Gastrocnemius medialis (tissue), 4 donors: ENCODE data around the gene INPP4B. TPM values are rescaled to one million over a fixed set of nuclear protein-coding genes. Genes with fewer than 3 reads are reported as not detected.

Experiments used
- ATAC-seq, 2 donors: fragments of 150-250 bp; one replicate each; pipeline ENCODE4 v1.9.1; 2016
- DNase-seq, 2 donors: peaks; one replicate each; pipeline ENCODE4 v3.0.0-alpha.2; 2019
- H3K27ac ChIP-seq, 4 donors: fragments of 200-600 bp; sonication (generic); 1 replicate in 1 of 4; 2 replicates in 3 of 4; pipeline ENCODE4 v1.5.1; 2016 to 2018; ENCODE audit warnings: mild to moderate bottlenecking in 2 of 4, moderate library complexity in 1 of 4
- H3K27me3 ChIP-seq, 3 donors: fragments of 200-600 bp; sonication (generic) in 2 of 3; 1 replicate in 1 of 3; 2 replicates in 2 of 3; pipeline versions ENCODE4 v1.5.1 to v1.6.0; 2016 to 2019; ENCODE audit warnings: mild to moderate bottlenecking in 1 of 3, moderate library complexity in 1 of 3
- H3K36me3 ChIP-seq, 2 donors: fragments of 200-600 bp; sonication (generic) in 1 of 2; one replicate each; pipeline ENCODE4 v1.5.1; 2017 to 2018
- H3K4me1 ChIP-seq, 2 donors: fragments of 200-600 bp; sonication (generic) in 1 of 2; one replicate each; pipeline ENCODE4 v1.5.1; 2016 to 2017; ENCODE audit warnings: mild to moderate bottlenecking in 2 of 2
- H3K4me3 ChIP-seq, 4 donors: fragments of 200-600 bp; sonication (generic) in 3 of 4; 1 replicate in 1 of 4; 2 replicates in 3 of 4; pipeline ENCODE4 v1.5.1; 2016 to 2019; ENCODE audit warnings: mild to moderate bottlenecking in 2 of 4
- H3K9me3 ChIP-seq, 3 donors: fragments of 200-600 bp; sonication (generic) in 2 of 3; 1 replicate in 1 of 3; 2 replicates in 2 of 3; pipeline ENCODE4 v1.5.1; 2016 to 2019
- POLR2A ChIP-seq, 2 donors: fragments of 450-650 bp; IDR thresholded peaks; one replicate each; pipeline ENCODE4 v1.6.1; 2017; ENCODE audit warnings: antibody characterized with exemption in 2 of 2, mild to moderate bottlenecking in 2 of 2, moderate library complexity in 2 of 2
- in situ Hi-C, 4 donors: fragments of 200-750 bp; cut with MboI; loops; one replicate each; pipeline versions ENCODE4 v1.15.0 to v1.8.0; 2017; ENCODE audit warnings: low sequenced_read_pairs in 4 of 4
- intact Hi-C: fragments of 100-400 bp; cut with DNase I; formaldehyde crosslinking; loops from one replicate; pipeline ENCODE4 v1.15.1; 2023; ENCODE audit warnings: low total_unique reads
- total RNA-seq, 4 donors: library from RNA; depleted of rRNA; stranded (reverse); fragments of >200 nt; gene quantifications; one replicate each; pipeline versions ENCODE4 v1.1.0 to v1.2.3, GENCODE V29; 2016
- TF ChIP-seq, protein P1 (sequence below), 5 experiments: fragments of 450-650 bp in 3 of 5; fragments of 200-600 bp in 2 of 5; sonication (generic) in 2 of 5; IDR thresholded peaks in 4 of 5; conservative IDR thresholded peaks in 1 of 5; 1 replicate in 4 of 5; 2 replicates in 1 of 5; pipeline ENCODE4 v1.5.1; 2016 to 2019; ENCODE audit warnings: antibody characterized with exemption in 5 of 5, mild to moderate bottlenecking in 3 of 5, moderate library complexity in 3 of 5

The INPP4B gene
- total RNA-seq, 4 donors from 2014 or later, result 7.5 to 23.6 (median 9.1) TPM

GRCh38 chr4:142238589-142238988 lies 607.5 kb downstream of the INPP4B start:
- H3K4me1 ChIP-seq, result no peaks in the 10 kb centered on the region
- intact Hi-C loops, result no loop called here
- DNase-seq, result no peak
- no peaks in the 10 kb centered on the region for H3K9me3 ChIP-seq
- in situ Hi-C loops, result no loop called here
- TF ChIP-seq, protein P1, sequence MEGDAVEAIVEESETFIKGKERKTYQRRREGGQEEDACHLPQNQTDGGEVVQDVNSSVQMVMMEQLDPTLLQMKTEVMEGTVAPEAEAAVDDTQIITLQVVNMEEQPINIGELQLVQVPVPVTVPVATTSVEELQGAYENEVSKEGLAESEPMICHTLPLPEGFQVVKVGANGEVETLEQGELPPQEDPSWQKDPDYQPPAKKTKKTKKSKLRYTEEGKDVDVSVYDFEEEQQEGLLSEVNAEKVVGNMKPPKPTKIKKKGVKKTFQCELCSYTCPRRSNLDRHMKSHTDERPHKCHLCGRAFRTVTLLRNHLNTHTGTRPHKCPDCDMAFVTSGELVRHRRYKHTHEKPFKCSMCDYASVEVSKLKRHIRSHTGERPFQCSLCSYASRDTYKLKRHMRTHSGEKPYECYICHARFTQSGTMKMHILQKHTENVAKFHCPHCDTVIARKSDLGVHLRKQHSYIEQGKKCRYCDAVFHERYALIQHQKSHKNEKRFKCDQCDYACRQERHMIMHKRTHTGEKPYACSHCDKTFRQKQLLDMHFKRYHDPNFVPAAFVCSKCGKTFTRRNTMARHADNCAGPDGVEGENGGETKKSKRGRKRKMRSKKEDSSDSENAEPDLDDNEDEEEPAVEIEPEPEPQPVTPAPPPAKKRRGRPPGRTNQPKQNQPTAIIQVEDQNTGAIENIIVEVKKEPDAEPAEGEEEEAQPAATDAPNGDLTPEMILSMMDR (IDR thresholded peaks at IDR 0.05 in 4 of 5, conservative IDR thresholded peaks at IDR 0.05 in 1 of 5), result no peak
- no peak for TF ChIP-seq POLR2A (IDR thresholded peaks at IDR 0.05)
- no peak overlapping the region for H3K4me3 ChIP-seq
- H3K27ac ChIP-seq, result no peak overlapping the region
- no peaks in the 10 kb centered on the region for H3K27me3 ChIP-seq
- no peaks in the 10 kb centered on the region for H3K36me3 ChIP-seq
- ATAC-seq, result no peak

DNA sequence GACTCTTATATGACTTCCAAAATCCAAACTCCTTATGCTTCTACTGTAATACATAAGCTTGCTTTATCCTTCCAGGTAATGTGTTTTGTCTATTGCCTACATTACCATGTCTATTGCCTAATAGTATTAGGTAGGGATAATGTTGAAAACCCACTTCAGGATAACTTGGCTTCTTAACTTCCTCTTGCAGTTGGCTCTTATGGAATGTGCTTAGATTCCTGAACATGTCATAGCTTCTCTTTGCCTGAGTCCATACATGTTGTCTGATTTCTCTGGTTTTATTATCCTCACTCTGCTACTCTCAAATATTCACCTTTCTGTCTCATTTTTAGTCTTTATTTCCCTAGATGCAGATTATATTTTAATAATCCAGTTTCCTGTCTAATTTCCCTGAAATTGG lies 609.8 kb downstream of the INPP4B start:
- no peaks in the 10 kb centered on the region for H3K9me3 ChIP-seq
- H3K36me3 ChIP-seq, result no peaks in the 10 kb centered on the region
- H3K27me3 ChIP-seq, result no peaks in the 10 kb centered on the region
- intact Hi-C loops (no loop called here), in situ Hi-C loops (no loop called here)
- no peak for TF ChIP-seq POLR2A (IDR thresholded peaks at IDR 0.05)
- TF ChIP-seq, protein P1 (IDR thresholded peaks at IDR 0.05 in 4 of 5, conservative IDR thresholded peaks at IDR 0.05 in 1 of 5), result no peak
- no peaks in the 10 kb centered on the region for H3K4me1 ChIP-seq
- no peak overlapping the region for H3K27ac ChIP-seq
- no peak overlapping the region for H3K4me3 ChIP-seq
- ATAC-seq (no peak), DNase-seq (no peak)

GRCh38 chr4:142231787-142232186 lies 614.3 kb downstream of the INPP4B start:
- DNase-seq, result no peak
- no peak for ATAC-seq
- intact Hi-C loops (no loop called here), in situ Hi-C loops (no loop called here)
- Histone ChIP-seq H3K27me3 (no peaks in the 10 kb centered on the region), H3K9me3 (no peaks in the 10 kb centered on the region), H3K36me3 (no peaks in the 10 kb centered on the region), H3K27ac (no peak overlapping the region), H3K4me1 (no peaks in the 10 kb centered on the region), H3K4me3 (no peak overlapping the region)
- TF ChIP-seq, protein P1 (IDR thresholded peaks at IDR 0.05 in 4 of 5, conservative IDR thresholded peaks at IDR 0.05 in 1 of 5), result no peak

DNA sequence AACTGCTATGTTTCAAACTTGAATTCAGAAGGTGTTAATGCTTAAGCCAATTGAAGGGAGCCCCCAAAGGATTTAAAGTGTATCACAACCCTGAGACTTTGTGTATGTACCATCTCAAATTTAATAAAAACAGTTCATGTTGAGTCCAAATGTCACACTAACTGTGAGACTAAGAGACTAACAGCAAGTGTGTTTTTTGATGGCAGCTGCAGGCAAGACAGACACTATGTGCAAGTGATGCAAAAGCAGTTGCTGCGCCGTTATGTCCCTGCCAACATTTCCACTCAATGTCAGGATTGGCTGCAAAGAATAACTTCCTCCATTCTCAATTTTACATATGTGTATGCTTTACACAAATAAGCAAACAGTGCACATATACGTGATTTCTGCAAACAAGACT lies 615.1 kb downstream of the INPP4B start:
- no peaks in the 10 kb centered on the region for H3K27me3 ChIP-seq
- no peak for TF ChIP-seq POLR2A (IDR thresholded peaks at IDR 0.05)
- TF ChIP-seq, protein P1 (IDR thresholded peaks at IDR 0.05 in 4 of 5, conservative IDR thresholded peaks at IDR 0.05 in 1 of 5), result no peak
- no peaks in the 10 kb centered on the region for H3K36me3 ChIP-seq
- no peaks in the 10 kb centered on the region for H3K9me3 ChIP-seq
- H3K4me3 ChIP-seq, result no peak overlapping the region
- in situ Hi-C loops (no loop called here), intact Hi-C loops (no loop called here)
- ATAC-seq (no peak), DNase-seq (no peak)
- H3K27ac ChIP-seq, result no peak overlapping the region
- H3K4me1 ChIP-seq, result no peaks in the 10 kb centered on the region

GRCh38 chr4:142226014-142226413 lies 620.1 kb downstream of the INPP4B start:
- Histone ChIP-seq H3K4me1 (no peaks in the 10 kb centered on the region), H3K9me3 (no peaks in the 10 kb centered on the region), H3K36me3 (no peaks in the 10 kb centered on the region), H3K27me3 (no peaks in the 10 kb centered on the region), H3K27ac (no peak overlapping the region), H3K4me3 (no peak overlapping the region)
- in situ Hi-C loops, result no loop called here
- TF ChIP-seq, protein P1 (IDR thresholded peaks at IDR 0.05 in 4 of 5, conservative IDR thresholded peaks at IDR 0.05 in 1 of 5), result no peak
- TF ChIP-seq POLR2A (IDR thresholded peaks at IDR 0.05), result no peak
- ATAC-seq (no peak), DNase-seq (no peak)
- intact Hi-C loops, result no loop called here
